ENCODE measurements around the gene ZBTB42.

The ZBTB42 gene

GRCh38 chr14:104795781-104796686 is 4.9 kb upstream of the ZBTB42 start:
- in situ Hi-C loops (cut with MboI; ENCODE audit: low sequenced_read_pairs, unreplicated experiment): no loop called here
- peak; percentile 92 for DNase-seq (ENCODE audit: low spot score)
- no peak for TF ChIP-seq CTCF (IDR thresholded peaks at IDR 0.05; ENCODE audit: borderline replicate concordance, control extremely low read depth, extremely low read depth, insufficient read depth, missing control alignments)

GRCh38 chr14:104796687-104797081 is 4.2 kb upstream of the ZBTB42 start:
- DNase-seq (ENCODE audit: low spot score): no peak
- in situ Hi-C loops (cut with MboI; ENCODE audit: low sequenced_read_pairs, unreplicated experiment): no loop called here
- no peak for TF ChIP-seq CTCF (IDR thresholded peaks at IDR 0.05; ENCODE audit: borderline replicate concordance, control extremely low read depth, extremely low read depth, insufficient read depth, missing control alignments)

- no peak for DNase-seq (ENCODE audit: low spot score)
- in situ Hi-C loops (cut with MboI; ENCODE audit: low sequenced_read_pairs, unreplicated experiment): no loop called here
- TF ChIP-seq CTCF (IDR thresholded peaks at IDR 0.05; ENCODE audit: borderline replicate concordance, control extremely low read depth, extremely low read depth, insufficient read depth, missing control alignments): no peak
Observed at GRCh38 chr14:104797115-104798044, 3.5 kb upstream of the ZBTB42 start.

- in situ Hi-C loops (cut with MboI; ENCODE audit: low sequenced_read_pairs, unreplicated experiment): no loop called here
- no peak for TF ChIP-seq CTCF (IDR thresholded peaks at IDR 0.05; ENCODE audit: borderline replicate concordance, control extremely low read depth, extremely low read depth, insufficient read depth, missing control alignments)
- DNase-seq (ENCODE audit: low spot score): no peak
Observed at GRCh38 chr14:104798300-104799243, 2.3 kb upstream of the ZBTB42 start.

- TF ChIP-seq CTCF (IDR thresholded peaks at IDR 0.05; ENCODE audit: borderline replicate concordance, control extremely low read depth, extremely low read depth, insufficient read depth, missing control alignments): no peak
- no peak for DNase-seq (ENCODE audit: low spot score)
- in situ Hi-C loops (cut with MboI; ENCODE audit: low sequenced_read_pairs, unreplicated experiment): no loop called here
Observed at GRCh38 chr14:104799244-104800014, 1.5 kb upstream of the ZBTB42 start.
